Bladder microvascular endothelial cell (primary cell): ENCODE measurements around the gene NUP107. TPM values are rescaled to one million over a fixed set of nuclear protein-coding genes. Genes with fewer than 3 reads are reported as not detected.

Experiments
- total RNA-seq: library from RNA; depleted of rRNA; stranded (reverse); fragments of >200 nt; gene quantifications from 2 replicates; pipeline ENCODE4 v1.2.3, GENCODE V29; 2014

NUP107 gene
- total RNA-seq, result 37.9 and 60.2 TPM in 2 replicates

GRCh38 chr12:68686595-68687521 lies at the start of gene NUP107:
Gene NUP107, plus strand, starts transcription at chr12:68686978. Its CDS starts 88 bp downstream, at chr12:68687066.

GRCh38 chr12:68745904-68746571 lies 59.3 kb downstream of the NUP107 start, which contains the start of gene SLC35E3:
Gene SLC35E3, plus strand, starts transcription at chr12:68746176. Its CDS starts 202 bp downstream, at chr12:68746378.

Other genes starting within 250 kb of the NUP107 start
- gene RAP1B, start 76.1 kb upstream of the NUP107 start, total RNA-seq, result 112 and 215 TPM in 2 replicates
- 1.9 and 5.0 TPM in 2 replicates for gene SLC35E3, start 59.2 kb downstream of the NUP107 start, total RNA-seq
- gene MDM2, start 121.2 kb downstream of the NUP107 start, total RNA-seq, result 213 and 415 TPM in 2 replicates
- gene CPM, start 246.2 kb downstream of the NUP107 start, total RNA-seq, result 1.1 and 2.9 TPM in 2 replicates